HUES48 (cell line): ENCODE data around the gene COL1A1.
A peak's percentile ranks its signal among the peaks of the same experiment; 100 is the strongest.

ENCODE experiments used
- H3K27ac ChIP-seq: one replicate; pipeline ENCODE4 v1.7.0; 2013; ENCODE audit warnings: low read depth, low read length, inconsistent platforms
- H3K27me3 ChIP-seq: 2 replicates; pipeline ENCODE4 v1.6.1; 2013; ENCODE audit warnings: mild to moderate bottlenecking, low read length; ENCODE audit not compliant: control insufficient read depth, insufficient read depth
- H3K36me3 ChIP-seq: 2 replicates; pipeline ENCODE4 v1.6.1; 2013; ENCODE audit warnings: low read length; ENCODE audit not compliant: control insufficient read depth, insufficient read depth
- H3K4me1 ChIP-seq: 2 replicates; pipeline ENCODE4 v1.6.1; 2013; ENCODE audit warnings: mild to moderate bottlenecking, low read length; ENCODE audit not compliant: control insufficient read depth, insufficient read depth
- H3K4me3 ChIP-seq: 2 replicates; pipeline ENCODE4 v1.5.1; 2013; ENCODE audit warnings: mild to moderate bottlenecking, low read depth, low read length
- H3K9ac ChIP-seq: 2 replicates; pipeline ENCODE4 v1.6.1; 2013; ENCODE audit warnings: mild to moderate bottlenecking, low read depth, low read length, moderate library complexity
- H3K9me3 ChIP-seq: 2 replicates; pipeline ENCODE4 v1.6.1; 2013; ENCODE audit warnings: low read length; ENCODE audit not compliant: control insufficient read depth, insufficient read depth

The COL1A1 gene

DNA sequence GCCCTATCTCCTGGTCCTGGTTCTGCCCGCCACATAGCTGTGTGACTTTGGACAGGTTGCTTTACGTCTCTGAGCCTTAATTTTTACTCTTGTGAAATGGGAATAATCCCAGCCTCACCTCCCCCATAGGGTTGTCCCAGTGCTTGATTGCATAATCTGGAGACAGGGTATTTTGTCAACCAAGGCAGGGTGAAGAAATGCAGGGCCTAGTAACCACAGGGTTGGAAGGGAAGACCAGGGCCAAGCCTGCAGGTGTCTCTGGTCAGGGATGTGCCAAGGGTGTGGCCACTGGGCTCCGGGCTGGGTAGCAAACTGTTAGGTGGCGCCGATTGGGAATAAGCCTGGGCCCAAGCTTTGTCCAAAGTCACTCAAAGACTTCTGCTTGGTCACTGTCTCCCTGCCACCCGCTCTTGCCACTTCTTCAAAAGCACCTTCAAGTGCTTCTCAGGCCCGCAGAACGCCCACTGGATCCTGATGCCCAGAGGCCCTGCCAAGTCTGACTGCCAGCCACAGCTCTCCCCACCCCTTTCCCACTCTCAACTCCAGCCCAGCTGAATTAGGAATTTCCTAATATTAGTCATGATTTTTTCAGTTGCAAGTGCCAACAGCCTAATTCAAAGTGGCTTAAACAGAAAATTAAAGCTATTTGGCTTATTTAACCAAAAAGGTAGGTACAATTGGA, 20.6 kb upstream of the COL1A1 start:
- Histone ChIP-seq H3K9me3 (peaks cover 20% of the 10 kb centered on the region), H3K27ac (no peak overlapping the region), H3K36me3 (no peaks in the 10 kb centered on the region), H3K9ac (no peak overlapping the region), H3K4me1 (peaks cover 8% of the 10 kb centered on the region; the same call in 1 of the 2 replicates), H3K27me3 (no peaks in the 10 kb centered on the region), H3K4me3 (no peak overlapping the region)

DNA sequence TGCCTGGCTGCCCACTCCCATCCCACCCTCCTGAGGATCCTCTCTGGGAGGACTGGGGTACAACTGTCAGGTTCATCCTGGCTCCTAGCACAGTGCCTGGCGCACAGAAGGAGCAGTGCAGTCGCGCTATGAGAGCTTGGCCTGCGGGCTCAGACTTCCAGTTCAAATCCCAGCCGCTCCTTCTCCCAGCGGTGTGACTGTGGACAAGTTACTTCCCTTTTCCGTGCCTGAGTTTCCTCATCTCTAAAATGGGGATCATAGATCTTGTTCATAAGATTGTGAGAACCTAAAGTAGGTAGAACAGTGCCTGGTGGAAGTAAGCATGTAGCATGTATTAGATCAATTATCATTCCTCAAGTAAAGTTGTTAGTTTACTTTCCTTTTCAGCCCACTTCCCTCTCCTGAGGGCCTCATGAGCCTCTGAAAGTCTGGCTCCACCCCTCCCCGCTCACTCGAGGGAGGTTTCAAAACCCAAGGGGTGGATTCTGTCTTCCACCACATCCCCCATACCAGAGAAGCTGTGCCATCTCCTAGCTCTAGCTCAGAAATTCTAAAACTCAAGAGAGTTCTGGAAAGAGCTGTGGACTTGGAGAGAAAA, 19.9 kb upstream of the COL1A1 start:
- Histone ChIP-seq H3K27ac (no peak overlapping the region), H3K4me1 (peaks cover 8% of the 10 kb centered on the region; the same call in 1 of the 2 replicates), H3K9me3 (peaks cover 15% of the 10 kb centered on the region; the same call in 1 of the 2 replicates), H3K4me3 (no peak overlapping the region), H3K27me3 (no peaks in the 10 kb centered on the region), H3K36me3 (no peaks in the 10 kb centered on the region), H3K9ac (no peak overlapping the region)

DNA sequence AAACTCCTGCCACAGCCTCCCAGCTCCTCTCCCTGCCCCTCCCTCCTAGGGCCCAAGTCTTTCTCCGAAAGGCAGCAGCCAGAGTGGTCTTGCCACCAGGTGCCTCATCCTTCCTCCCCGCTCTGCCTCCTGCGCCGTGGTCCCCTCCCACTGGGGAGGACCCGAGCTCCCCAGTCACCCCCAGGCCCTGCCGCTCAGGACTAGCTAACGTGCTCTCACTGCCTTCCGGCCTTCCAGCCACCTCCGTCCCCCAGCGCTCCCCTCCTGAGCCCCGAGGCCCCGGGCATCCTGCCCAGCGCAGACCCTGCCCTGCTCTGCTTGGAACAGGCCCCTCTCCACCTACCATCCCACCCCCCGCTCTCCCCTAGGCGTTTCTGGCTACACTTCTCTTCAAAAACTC, 19.4 kb upstream of the COL1A1 start:
- Histone ChIP-seq H3K4me1 (peaks cover 8% of the 10 kb centered on the region; the same call in 1 of the 2 replicates), H3K9ac (no peak overlapping the region), H3K27ac (no peak overlapping the region)

DNA sequence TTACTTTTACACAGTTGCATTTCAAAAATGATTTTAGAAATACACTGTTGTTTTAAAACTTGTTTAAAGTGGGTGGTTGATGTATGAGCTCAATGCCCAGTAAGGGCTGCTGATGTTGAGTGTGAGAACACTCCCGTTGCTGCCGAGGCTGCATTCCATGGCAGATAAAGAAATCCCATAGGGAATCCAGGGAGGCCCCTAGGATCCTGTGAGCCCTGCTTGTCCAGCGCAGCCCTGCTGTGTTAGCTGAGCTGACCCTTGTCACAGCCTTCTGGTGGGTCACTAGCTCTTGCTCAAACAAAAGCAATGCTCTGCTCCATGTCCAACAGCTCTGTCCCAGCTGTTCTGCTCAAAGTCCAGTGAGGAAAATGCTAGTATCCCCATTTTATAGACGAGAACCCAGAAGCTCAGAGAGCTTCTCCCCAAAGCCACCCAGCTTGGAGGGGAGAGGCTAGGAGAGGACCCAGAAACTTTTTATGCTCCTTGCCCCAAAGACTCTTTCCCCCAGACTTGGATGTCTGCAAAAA, 18.6 kb upstream of the COL1A1 start:
- no peak overlapping the region for H3K4me3 ChIP-seq
- H3K36me3 ChIP-seq, result no peaks in the 10 kb centered on the region
- H3K9ac ChIP-seq, result no peak overlapping the region
- H3K9me3 ChIP-seq, result peaks cover 5% of the 10 kb centered on the region; the same call in 1 of the 2 replicates
- peaks cover 8% of the 10 kb centered on the region; the same call in 1 of the 2 replicates for H3K4me1 ChIP-seq
- H3K27me3 ChIP-seq, result no peaks in the 10 kb centered on the region
- peak overlapping the region; percentile 76 for H3K27ac ChIP-seq

More for the DNA sequence above, 19.4 kb upstream of the COL1A1 start:
- H3K9me3 ChIP-seq, result peaks cover 13% of the 10 kb centered on the region; the same call in 1 of the 2 replicates
- no peak overlapping the region for H3K4me3 ChIP-seq
- H3K27me3 ChIP-seq, result no peaks in the 10 kb centered on the region
- H3K36me3 ChIP-seq, result no peaks in the 10 kb centered on the region

DNA sequence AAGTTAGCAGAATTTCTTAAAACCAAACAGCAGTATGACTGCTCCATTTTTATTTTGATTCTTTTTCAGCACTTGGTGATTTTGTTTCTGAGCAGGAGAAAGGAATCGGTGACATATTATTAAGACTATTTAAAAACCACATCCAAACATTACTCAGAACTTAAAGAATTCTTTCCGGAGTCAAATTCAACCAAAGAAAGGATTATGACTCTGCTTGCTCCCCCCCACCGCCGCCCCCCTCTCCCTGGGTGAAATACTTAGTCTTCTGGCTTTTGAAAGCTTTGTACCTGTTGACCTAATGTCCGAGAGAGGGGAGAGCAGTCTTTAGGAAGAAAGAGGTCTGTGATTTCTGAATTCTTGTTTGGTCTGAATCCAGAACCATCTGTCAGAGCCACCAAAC, 17.9 kb upstream of the COL1A1 start:
- no peak overlapping the region for H3K4me3 ChIP-seq
- peaks cover 8% of the 10 kb centered on the region; the same call in 1 of the 2 replicates for H3K4me1 ChIP-seq
- H3K27ac ChIP-seq, result peak overlapping the region; percentile 76

DNA sequence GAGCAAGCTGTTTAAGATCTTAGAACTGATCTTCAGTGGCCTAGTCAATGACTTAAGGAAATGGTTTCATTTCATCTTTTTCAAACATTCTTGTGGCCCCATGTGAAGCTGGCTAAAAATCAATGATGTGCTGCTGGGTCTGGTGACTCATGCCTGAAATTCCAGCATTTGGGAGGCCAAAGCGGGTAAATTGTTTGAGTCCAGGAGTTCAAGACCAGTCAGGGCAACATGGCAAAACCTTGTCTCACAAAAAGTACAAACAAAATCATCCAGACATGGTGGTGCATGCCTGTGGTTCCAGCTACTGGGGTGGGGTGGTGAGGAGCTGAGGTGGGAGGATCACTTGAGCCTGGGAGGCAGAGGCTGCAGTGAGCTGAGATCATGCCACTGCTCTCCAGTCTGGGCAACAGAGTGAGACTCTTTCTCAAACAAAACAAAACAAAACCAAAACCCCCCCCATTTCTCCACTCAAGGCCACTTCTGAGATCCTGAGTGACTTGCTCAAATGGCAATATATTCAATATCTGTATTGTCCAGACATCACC, 17.4 kb upstream of the COL1A1 start:
- 0 out of 2 replicates have a peak, but pooled peaks cover 3% of the 10 kb centered on the region for H3K9me3 ChIP-seq
- peaks cover 8% of the 10 kb centered on the region; the same call in 1 of the 2 replicates for H3K4me1 ChIP-seq
- no peaks in the 10 kb centered on the region for H3K27me3 ChIP-seq
- H3K27ac ChIP-seq, result peak overlapping the region; percentile 76
- H3K4me3 ChIP-seq, result no peak overlapping the region
- H3K36me3 ChIP-seq, result no peaks in the 10 kb centered on the region
- H3K9ac ChIP-seq, result no peak overlapping the region

More for the DNA sequence above, 17.9 kb upstream of the COL1A1 start:
- Histone ChIP-seq H3K27me3 (no peaks in the 10 kb centered on the region), H3K9me3 (0 out of 2 replicates have a peak, but pooled peaks cover 3% of the 10 kb centered on the region), H3K36me3 (no peaks in the 10 kb centered on the region), H3K9ac (no peak overlapping the region)

DNA sequence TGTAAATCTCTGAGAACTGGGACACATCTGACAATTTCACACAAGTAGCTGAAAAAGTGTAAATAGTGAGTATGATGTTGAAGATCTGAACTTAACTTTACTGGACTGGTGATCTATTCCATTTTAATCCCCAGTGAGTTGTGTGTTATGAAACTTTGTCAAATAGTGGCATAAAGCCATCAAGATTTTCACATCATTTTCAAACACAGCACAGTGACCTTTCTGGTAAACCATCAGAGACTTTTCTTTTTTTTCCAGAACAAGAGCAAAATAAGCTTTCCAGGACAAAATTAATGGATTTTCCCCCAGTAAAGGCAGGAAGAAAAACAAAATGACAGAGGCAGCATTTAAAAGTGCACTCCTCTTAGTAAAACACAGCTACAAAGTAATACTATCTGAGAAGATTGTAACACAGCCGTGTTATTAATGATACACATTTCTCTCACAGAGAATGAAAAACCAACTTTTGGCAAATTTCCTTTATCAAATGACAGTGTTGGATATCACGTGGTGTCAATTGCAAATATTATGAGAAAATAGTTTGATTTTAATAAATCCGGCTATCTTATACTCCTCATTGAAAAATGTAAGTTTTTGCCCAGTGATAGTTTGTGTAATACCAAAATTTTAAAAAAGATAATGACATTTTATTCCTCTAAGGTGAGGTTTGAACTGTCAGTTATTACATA, 16.8 kb upstream of the COL1A1 start:
- no peak overlapping the region for H3K4me3 ChIP-seq
- no peak overlapping the region for H3K27ac ChIP-seq

DNA sequence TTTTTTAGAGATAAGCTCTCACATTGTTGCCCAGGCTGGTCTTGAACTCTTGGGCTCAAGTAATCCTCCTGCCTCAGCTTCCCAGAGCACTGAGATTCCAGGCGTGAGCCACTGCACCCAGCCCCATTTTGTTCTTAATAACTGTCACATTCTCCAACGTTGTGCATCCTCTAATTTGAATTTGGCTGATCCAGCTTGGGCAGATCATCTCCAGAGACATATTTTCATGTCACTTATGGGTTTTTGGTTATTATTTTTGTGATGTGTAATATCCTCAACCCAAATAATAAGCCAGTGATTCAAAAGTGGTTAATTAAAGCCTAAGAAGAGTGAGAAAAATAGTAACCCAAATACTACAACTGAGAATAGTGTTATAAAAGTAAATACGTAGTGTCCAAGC, 16.2 kb upstream of the COL1A1 start:
- Histone ChIP-seq H3K4me3 (no peak overlapping the region), H3K4me1 (peaks cover 15% of the 10 kb centered on the region), H3K9me3 (no peaks in the 10 kb centered on the region), H3K36me3 (no peaks in the 10 kb centered on the region), H3K27me3 (no peaks in the 10 kb centered on the region), H3K27ac (no peak overlapping the region), H3K9ac (no peak overlapping the region)

More for the DNA sequence above, 16.8 kb upstream of the COL1A1 start:
- no peaks in the 10 kb centered on the region for H3K27me3 ChIP-seq
- peaks cover 9% of the 10 kb centered on the region for H3K4me1 ChIP-seq
- H3K36me3 ChIP-seq, result no peaks in the 10 kb centered on the region
- no peak overlapping the region for H3K9ac ChIP-seq
- no peaks in the 10 kb centered on the region for H3K9me3 ChIP-seq

DNA sequence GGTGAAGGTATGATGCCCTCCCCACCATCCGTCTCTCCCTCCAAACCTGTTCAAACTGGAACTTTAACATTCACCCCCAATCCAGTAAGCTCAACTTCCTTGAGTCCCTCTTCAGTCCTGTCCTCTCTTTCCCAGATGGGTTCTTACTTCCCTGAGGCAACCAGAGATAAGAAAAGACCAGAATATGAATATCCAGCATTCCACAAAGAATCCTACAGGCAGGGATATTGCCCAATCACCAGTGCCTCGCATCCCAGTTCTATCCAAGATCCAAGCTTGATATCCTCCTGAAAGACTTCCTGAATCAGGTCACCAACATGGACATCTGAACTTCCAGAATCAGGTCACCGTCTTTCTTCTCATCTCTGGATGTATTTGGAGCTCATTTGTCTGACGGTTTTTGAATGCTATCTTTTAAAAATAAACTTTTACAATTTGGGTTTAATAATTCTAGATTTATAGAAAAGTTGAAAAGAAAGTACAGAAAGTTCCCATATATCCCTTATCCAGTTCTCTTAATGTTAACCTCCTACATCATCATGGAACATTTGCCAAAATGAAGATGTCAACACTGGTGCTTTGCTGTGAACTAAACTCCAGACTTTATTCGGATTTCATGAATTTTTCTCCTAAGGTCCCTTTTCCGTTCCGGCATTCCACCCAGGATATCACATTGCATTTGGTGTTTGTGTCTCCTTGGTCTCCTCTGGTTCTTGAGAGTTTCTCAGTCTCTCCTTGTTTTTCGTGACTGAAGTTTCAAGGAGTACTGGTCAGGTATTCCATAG, 13.7 kb upstream of the COL1A1 start:
- Histone ChIP-seq H3K36me3 (no peaks in the 10 kb centered on the region), H3K27me3 (no peaks in the 10 kb centered on the region), H3K9ac (no peak overlapping the region), H3K4me1 (peaks cover 36% of the 10 kb centered on the region), H3K4me3 (no peak overlapping the region), H3K27ac (no peak overlapping the region), H3K9me3 (no peaks in the 10 kb centered on the region)
